Activated CD4-positive, alpha-beta T cell treated with anti-CD3 and anti-CD28 coated beads for 24 hours (primary cell): Measurements from ENCODE around the gene ANKS4B.
A peak's percentile ranks its signal among the peaks of the same experiment; 100 is the strongest.
"Not testable (repeated sequence)": the region's sequence is repeated elsewhere in the genome, so short reads cannot be mapped to it uniquely, and the experiment has no call there.

Source experiments
- DNase-seq, 2 donors: peaks; one replicate each; pipeline ENCODE4 v3.0.0-alpha.2; 2020; ENCODE audit warnings: low read depth in 2 of 2

ANKS4B gene

GRCh38 chr16:21289789-21290188, 56.3 kb downstream of the ANKS4B start:
- DNase-seq = not testable (repeated sequence)

- DNase-seq = peak; percentile 37 to 60
Observed at GRCh38 chr16:21300309-21301167, 67.0 kb downstream of the ANKS4B start.

- peak in 1 of 2 donors; percentile 48 for DNase-seq
Observed at GRCh38 chr16:21301168-21301894, 67.8 kb downstream of the ANKS4B start.

- DNase-seq = no peak
Observed at GRCh38 chr16:21301895-21302291, 68.4 kb downstream of the ANKS4B start.

- no peak for DNase-seq
Observed at GRCh38 chr16:21302454-21302853, 69.0 kb downstream of the ANKS4B start.

GRCh38 chr16:21302898-21303528, 69.5 kb downstream of the ANKS4B start:
- DNase-seq = no peak
